HG03196 (cell line): ENCODE measurements around the gene PLEKHA8.

Source experiments
- ATAC-seq: cut with Tn5 transposase; IDR thresholded peaks from one replicate; pipeline ENCODE4 v1.9.1; 2021; ENCODE audit not compliant: unreplicated experiment

Gene PLEKHA8

DNA sequence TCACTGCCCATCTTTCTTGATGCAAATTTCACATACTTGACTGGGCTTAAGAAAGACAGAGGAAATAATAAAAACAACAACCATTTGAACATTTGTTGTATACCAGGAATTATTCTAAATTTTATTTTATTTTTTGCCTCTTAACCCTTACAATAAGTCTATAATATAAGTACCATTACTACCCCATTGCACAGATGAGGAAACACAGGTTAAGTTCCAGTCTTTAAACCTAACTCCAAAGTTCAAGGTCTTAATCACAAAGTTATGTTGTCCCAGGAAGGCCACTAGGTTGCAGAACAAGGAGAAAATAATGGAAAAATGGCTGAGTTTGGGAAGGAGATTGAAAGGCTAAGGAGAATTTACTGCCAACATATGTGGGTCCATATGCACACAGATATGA, 5.2 kb upstream of the PLEKHA8 start:
- no peak for ATAC-seq

DNA sequence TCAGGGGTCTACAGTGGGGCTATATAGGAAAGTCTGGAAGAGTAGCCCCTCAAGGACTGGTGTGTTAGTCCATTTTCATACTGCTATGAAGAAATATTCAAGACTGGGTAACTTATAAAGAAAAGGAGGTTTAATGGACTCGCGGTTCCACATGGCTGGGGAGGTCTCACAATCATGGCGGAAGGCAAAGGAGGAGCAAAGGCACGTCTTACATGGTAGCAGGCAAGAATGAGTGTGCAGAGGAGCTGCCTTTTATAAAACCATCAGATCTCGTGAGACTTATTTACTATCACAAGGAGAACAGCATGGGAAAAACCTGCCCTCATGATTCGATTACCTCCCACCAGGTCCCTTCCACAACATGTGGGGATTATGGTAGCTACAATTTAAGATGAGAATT, 4.7 kb upstream of the PLEKHA8 start:
- ATAC-seq, result no peak

DNA sequence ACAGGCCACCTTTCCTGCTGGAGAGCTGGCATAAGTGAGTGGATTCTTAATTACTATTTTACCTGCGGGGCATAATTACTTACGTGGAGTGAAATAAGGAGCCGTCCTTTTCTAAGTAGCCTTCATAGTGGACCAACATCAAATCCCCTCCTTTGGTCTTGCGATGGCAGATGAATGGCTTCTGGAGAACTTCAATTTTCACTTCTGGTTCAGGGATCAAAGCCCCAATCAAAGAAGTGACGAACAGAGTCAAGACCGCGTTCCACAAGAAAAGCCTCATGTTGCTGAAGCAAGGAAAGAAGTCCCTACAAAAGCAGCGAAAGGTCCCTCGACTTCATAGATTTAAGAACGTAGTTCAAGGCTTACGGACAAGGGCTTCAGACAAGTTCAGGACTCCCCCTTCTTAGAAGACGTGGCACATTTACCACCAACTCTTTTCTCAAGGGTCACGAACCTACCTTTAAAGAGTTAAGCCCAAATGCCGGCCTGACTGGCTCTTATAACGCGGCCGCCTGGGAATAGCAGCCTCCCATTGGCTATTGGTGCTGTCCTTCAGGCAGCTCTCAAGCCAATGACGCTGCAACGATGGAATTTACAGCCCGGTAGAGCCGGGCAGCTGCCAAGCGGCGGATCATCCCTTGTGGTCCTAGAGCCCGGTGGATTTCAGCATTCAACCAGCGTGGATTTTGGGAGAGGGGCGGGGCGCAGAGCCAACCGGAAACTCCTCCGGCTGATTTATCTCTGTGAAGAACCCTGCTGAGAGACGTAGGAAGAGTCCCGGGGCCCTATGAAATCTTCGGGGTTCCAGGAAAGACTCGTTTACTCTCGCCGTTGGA, 1.8 kb upstream of the PLEKHA8 start, which contains the start of gene FKBP14:
Gene FKBP14 (minus strand): TSS at position 474 of the 836 bp plus-strand sequence. CDS start 194 bp downstream, at position 280.
- peak; percentile 72 for ATAC-seq

DNA sequence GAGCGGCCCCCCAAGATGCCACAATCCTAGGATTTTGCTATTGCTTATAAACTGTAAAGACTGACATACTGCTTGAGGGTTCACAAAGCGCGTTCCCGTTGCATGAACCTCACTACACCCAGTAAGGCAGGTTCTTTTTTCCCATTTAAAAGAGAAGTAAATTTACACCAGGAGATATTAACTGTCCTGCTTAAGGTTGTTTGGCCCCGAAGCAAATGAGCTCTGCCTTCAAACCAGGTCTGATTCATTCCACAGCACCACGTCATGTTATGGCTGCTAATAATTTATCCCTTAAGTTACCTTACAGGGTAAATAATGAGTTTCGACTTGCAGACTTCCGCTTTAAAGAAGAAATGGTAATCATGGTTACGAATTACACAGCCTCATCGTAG, 1.2 kb upstream of the PLEKHA8 start:
- ATAC-seq, result peak; percentile 29

DNA sequence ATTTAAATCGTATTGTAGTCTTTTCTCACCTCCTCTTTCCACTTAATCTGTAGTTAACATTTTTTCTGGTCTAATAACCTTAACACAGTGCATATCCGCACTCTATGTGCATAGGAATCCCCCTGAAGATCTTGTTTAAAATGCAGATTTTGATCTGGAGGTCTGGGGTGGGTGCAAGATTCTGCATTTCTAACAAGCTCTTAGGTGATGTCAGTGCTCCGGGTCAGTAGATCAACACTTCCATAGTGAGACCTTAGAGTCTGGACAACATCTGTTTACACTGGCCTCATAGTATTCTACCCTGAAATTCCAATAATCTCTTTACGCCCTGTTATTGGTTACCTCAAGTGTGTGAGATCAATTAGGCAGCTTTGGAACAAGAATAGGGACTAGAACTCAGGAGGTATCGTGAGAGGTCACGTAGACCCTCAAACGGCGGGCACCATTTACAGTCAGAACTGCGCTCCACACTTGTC, 434 bp upstream of the PLEKHA8 start:
- ATAC-seq, result peak; percentile 5

DNA sequence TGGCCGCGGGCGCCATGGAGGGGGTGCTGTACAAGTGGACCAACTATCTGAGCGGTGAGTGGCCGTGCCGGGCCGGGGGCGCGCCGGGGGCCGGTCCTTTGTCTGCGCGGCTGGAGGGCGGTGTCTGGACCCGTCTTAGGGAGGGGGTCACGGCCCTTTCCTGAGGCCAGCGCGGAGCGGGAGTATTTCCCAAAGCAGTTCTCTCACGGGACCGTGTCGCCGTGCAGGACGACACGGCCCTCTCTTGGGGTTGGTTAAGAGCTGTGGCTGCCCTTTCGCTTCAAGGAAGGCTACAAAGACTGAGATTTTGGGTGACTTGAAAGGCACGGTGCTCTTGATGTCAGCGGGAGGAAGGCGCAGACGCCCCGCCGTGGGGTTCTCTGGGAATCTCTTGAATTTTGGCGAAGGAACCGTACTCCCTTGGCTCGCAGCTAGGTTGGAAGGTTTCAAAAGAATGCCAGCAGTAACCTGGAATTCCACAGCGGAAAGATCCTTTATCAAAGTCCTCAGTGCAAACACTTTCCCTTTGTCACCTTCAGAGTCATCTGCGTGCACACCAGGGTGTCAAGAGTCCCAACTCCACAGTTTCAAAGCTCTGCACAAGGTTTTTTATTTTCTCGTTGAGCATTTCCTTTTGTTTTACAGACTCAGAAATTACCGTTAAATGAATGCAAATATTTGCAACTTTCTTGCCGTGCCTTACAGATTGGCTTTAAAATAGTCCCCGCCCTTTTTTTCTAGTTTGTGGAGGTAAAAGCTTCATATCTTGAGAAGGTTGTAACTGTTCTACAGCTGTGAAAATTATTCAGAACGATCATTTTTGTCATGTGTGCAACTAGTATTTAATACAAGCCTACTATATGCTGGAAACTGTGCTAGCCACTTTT, 780 bp downstream of the PLEKHA8 start:
- peak; percentile 12 for ATAC-seq

DNA sequence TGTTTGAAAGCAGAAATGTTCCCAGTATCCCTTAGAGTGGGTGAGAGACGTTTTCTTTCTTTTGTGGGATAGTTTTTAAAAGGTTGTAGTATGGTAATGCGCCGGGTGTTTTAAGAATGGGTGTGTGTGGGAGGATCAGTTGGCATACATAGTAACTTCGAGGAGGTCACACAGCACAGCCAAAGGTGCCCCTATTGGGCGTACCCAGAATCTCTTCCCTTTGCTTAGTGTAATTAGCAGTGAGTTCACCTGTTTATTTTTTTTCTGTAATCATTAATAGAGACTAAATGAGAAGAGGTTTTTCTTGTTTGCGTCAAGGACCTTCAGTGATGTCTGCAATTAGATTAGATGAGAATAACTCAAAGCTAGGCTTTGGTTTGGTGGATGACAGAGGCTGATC, 1.5 kb downstream of the PLEKHA8 start:
- no peak for ATAC-seq

DNA sequence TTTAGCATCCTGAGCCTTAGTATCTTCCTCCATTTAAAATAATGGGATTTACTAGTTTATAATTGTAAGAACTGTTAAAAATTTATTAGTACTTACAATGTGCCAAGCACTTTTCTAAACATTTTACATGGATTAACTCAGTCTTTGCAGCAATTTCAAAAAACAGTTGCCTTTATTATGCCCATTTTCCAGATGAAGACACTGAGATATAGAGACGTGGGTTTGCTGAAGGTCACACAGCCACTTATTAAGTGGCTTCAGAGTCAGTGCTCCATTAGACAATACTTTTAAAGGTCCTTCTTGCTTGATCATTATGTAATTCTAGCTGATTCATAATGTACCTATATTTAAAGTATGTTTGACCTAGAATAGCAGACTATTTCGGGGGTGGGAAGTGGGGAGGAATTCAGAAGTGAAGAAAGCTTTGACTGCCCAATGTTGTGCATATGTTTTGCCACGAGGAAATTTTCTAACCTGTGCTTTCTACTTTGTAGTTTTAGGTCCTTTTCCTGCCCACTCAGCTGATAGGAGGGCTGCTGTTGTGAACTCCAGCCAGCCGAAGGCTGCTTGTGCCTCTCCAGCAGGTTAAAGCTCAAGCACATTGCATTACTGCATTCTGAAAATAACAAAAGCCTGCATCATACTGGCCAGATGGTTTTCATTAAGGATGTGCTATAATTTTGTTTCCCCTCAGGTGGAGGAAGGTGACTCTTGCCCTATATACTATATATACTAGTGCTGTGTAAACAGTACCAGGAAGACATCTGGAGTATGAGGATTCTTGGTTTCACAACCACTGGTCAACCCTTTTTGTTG, 4.3 kb downstream of the PLEKHA8 start:
- ATAC-seq, result no peak

DNA sequence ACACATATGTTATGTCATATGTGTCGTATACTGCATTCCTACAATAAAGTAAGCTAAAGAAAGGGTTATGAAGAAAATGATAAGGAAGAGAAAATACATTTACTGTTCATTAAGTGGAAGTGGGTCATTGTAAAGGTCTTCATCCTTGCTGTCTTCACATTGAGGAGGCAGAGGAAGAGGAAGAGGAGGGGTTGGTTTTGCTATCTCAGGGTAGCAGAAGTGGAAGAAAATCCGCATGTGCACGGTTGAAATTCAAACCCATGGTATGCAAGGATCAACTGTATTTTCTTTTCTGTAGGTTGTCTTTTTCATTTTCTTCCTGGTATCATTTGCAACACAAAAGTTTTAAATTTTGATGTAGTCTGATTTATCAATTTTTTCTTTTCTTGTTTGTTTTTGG, 6.3 kb downstream of the PLEKHA8 start:
- ATAC-seq, result no peak

DNA sequence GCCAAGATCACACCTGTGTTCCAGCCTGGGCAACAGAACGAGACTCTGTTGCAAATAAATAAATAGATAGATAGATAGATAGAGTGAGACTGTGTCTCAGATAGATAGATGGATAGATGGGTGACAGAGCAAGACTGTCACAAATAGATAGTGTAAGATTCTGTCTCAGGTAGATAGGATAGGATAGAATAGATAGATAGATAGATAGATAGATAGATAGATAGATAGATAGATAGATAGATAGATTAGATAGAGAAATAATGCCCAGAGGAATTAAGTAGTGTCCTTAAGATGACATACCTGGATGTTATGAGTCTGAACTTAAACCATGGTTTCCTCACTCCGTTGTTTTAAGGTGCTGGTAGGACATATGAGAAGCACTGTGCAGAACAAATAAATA, 8.0 kb downstream of the PLEKHA8 start:
- no peak for ATAC-seq

DNA sequence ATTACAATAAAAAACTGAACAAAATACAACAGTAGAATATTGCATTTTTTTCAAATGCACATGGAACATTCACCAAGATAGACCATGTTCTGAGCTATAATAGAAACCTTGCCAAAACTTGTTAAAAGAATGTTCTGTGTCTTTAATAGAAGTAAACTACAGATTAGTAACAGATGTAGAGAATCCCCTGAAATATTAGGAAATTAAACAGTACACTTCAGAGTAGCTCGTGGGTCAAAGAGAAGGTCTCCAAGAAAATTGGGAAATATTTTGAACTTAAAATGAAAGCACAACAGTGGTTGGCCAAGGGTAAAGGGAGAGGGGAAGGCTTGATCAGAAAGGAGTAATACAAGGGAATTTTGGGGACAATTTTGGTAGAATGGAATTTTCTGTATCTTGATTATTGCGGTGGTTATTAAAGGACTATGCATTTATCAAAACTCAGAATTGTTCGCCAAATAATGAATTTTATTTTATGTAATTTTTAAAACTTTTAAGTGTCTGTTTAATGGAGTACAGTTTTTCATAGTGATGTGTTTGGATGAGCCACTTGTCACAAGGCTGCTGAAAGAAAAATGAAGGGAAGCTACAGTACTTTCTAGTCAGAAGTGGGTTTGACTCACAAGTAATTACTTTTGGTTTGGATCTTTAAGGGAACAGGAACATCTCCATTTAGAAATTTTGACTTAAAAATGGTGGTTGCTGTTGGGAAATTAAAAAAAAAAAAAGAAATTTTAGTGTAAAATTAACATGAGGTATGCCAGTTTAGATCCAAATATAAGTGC, 10.2 kb downstream of the PLEKHA8 start:
- ATAC-seq, result no peak

DNA sequence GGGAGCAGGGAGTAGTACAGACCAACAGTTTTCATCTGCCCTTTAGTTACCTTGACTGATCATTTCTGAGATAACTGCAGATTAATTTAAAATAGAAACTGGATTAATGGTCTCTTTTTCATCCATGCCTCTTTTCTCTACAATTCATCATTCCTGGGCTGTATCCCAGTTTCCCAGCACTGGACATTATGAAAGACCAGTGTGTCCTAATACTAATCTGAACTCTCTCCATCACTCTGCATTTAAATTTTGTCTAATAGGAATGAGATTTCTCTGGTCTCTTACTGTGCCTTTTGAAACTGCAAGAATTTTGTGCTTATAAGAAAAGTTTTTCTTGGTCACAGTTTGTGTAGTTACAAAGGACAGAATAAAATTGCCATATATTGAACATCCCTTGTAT, 12.7 kb downstream of the PLEKHA8 start:
- ATAC-seq, result no peak

DNA sequence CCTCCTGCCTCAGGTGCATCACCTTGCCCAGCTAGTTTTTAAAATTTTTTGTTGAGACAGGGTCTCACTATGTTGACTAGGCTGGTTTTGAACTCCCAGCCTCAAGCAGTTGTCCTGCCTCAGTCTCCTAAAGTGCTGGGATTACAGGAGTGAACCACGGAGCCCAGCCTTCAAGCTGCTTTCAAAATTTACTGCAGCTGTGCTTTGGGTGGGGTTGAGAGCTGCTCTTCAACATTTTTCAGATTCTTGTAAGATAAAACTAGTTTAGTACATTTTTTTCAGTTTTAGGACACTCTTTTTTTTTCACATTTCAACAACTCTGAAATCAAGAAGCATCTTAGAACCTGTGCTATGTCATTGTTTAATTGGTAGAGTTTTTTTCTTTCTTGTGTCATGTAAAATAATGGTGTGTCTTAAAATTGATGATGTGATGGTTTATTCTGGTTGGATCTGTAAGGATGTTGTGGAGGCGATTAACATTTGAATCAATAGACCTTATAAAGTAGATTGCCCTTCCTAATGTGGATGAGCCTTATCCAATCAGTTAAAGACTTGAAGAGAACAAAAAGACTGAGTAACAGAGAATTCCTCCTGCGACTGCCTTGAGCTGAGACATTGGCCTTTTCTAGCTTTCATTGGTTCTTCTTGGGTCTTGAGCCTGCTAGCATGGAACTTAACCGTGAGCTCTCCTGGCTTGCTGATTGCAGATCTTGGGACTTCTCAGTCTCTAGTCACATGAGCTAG, 13.5 kb downstream of the PLEKHA8 start:
- ATAC-seq, result no peak

DNA sequence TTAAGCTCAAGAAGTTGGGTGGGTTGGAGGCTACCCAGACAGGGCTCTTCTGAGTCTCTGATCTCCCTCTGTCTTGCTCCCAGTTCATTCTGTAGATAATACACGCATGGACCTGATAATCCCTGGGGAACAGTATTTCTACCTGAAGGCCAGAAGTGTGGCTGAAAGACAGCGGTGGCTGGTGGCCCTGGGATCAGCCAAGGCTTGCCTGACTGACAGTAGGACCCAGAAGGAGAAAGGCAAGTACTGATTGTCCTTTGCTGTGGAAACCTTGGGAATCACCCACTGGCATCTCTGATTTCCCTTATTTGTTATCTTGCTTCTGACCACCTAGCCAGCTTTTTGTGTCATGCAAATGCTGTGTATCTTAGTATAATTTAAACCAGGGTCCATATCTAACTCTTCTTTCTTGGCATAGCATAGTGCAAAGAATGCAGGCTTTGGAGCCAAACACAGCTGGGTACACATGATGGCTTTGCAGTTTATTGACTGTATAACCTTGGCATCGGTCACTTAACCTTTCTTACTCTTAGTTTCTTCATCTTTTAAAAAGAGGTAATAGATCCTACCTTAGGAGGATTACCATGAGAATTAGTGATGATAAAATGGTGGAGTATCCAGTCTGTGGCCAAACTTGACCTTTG, 18.0 kb downstream of the PLEKHA8 start:
- no peak for ATAC-seq

DNA sequence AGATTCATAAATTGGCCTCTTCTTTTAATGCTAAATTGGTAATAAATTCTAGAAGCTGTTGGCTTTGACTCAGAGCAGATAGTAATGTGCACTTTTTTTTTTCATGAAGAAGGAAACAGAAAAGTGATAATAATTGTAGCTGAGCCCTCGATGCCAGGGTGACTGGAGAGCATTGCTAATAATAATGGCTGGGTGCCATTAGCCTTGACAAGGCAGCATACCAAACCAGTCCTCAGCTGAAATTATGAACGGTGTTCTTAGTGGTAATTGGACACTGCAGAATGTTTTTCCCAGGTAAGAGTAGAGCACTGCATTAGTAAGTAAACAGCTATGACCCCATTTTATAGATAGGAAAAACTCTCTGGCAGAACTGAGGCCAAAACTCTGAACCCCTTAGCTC, 18.9 kb downstream of the PLEKHA8 start:
- ATAC-seq, result no peak

DNA sequence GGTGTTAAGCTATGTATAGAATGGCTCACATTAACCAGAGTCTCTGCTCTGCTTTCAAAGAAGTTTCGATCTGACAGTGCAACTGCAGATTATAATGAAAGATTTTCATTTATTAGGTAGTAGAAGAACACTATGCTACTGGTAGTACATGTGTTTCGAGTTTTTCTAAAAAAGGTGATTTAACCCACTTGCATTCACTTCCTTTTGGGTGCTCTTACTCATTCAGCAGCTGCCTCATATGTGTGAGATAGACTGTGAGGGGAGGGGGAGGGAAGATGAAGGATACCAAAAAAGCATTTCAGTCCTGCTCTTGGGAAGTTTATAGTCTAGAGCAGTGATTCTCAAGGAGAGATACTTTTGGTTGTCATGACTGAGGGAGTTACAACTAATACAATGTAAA, 20.4 kb downstream of the PLEKHA8 start:
- no peak for ATAC-seq

DNA sequence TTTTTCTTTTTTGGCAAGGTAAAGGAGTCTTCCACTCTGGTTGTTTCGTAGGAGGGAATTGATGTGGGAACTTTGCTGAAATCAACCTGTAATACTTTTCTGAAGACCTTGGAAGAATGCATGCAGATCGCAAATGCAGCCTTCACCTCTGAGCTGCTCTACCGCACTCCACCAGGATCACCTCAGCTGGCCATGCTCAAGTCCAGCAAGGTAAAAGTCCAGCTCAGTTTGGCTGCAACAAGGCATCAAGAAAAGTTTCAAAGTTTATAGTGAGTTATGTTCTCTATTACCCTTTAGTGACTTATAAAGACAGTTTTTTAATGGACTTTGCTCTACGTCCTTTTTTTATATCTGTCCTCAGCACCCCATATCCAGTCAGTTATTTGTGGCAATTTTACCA, 21.0 kb downstream of the PLEKHA8 start:
- no peak for ATAC-seq

DNA sequence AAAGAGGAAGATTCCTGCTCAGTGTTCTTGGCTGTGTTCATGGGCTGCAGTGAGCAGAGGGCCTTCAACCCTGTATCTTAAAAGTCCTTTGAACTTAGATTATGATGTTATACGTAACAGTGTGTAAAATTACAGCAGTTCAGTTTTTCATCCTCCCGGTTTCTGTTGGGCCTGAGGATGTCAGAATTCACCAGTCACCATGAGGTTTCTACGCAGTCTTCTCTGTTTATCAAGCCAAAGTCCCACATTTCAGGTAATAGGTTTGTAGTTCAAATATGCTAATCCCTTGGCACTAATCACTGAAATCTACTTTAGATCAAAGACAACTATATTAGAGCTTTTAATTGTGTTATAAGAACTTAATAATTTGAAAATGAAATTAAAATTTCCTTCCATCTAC, 24.9 kb downstream of the PLEKHA8 start:
- no peak for ATAC-seq

DNA sequence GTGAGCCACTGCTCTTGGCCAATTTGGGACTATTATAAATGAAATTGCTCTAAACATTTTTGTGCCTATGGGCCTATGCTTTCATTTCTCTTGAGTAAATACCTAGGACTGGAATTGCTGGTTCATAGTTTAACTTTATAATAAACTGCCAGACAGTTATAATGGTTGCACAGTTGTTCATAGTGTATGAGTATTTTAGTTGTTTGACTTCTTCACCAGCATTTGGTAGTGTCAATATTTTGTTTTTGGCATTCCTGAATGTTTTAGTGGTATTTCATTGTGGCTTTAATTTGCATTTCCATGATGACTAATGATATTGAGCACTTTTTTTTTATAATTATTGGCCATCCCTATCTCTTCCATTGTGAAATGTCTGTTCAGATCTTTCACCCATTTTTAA, 29.5 kb downstream of the PLEKHA8 start:
- no peak for ATAC-seq
